GM13977 (cell line): ENCODE results near the gene TNIP2.

Experiments
- DNase-seq: peaks from one replicate; pipeline ENCODE4 v3.0.0; 2012; ENCODE audit warnings: low spot score
- in situ Hi-C: fragments of 300-500 bp; cut with MboI; formaldehyde crosslinking; loops from one replicate; pipeline ENCODE4 v1.12.0; 2022; ENCODE audit warnings: low sequenced_read_pairs, low pct_unique_long_range_greater_than_20kb, mixed read lengths, inconsistent platforms; ENCODE audit not compliant: unreplicated experiment
- TF ChIP-seq, protein P1 (sequence below): IDR thresholded peaks from 2 replicates; pipeline ENCODE4 v1.5.1; 2012; ENCODE audit warnings: mild to moderate bottlenecking, control low read depth; ENCODE audit not compliant: insufficient read depth; ENCODE audit errors: extremely low read depth, missing control alignments

Gene TNIP2

DNA sequence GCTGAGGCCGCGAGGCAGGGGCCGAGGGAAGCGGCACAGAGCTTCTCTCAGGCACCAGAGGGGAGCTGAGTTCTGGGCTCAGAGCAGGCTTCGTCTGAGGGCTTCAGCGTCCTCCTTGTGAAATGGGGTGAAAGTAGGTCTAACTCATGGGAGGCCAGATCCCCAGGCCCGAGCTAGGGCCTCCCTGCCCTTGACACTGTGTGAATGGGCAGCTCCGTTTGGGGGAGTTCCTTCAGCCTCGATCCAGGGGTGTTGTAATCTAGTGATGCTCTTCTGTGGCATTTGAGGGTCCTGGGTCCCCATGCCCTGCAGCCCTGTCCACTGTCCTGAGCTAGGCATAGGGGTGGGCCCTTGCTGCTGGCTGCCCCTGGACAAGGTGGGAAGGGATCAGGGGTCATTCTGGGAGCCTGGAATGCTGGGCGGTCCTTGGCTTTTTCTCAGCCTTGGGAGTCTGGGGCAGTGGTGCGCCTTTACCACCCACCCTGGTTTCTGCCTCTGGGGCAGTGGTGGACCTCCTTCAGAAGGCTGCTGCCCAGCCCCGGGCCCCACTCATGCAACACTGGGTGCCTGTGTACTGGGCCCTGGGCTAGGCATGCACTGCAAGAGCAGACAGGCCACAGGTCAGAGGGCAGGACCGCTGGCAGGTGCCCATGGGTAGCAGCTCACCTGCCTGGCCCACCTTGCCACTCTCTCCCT lies 40.9 kb upstream of the TNIP2 start:
- in situ Hi-C loops: no loop called here
- TF ChIP-seq, protein P1, sequence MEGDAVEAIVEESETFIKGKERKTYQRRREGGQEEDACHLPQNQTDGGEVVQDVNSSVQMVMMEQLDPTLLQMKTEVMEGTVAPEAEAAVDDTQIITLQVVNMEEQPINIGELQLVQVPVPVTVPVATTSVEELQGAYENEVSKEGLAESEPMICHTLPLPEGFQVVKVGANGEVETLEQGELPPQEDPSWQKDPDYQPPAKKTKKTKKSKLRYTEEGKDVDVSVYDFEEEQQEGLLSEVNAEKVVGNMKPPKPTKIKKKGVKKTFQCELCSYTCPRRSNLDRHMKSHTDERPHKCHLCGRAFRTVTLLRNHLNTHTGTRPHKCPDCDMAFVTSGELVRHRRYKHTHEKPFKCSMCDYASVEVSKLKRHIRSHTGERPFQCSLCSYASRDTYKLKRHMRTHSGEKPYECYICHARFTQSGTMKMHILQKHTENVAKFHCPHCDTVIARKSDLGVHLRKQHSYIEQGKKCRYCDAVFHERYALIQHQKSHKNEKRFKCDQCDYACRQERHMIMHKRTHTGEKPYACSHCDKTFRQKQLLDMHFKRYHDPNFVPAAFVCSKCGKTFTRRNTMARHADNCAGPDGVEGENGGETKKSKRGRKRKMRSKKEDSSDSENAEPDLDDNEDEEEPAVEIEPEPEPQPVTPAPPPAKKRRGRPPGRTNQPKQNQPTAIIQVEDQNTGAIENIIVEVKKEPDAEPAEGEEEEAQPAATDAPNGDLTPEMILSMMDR: no peak
- DNase-seq: no peak

- TF ChIP-seq, protein P1: no peak
- no peak for DNase-seq
- in situ Hi-C loops: no loop called here
These were observed 40.0 kb upstream of the TNIP2 start for GRCh38 chr4:2795893-2796848.

DNA sequence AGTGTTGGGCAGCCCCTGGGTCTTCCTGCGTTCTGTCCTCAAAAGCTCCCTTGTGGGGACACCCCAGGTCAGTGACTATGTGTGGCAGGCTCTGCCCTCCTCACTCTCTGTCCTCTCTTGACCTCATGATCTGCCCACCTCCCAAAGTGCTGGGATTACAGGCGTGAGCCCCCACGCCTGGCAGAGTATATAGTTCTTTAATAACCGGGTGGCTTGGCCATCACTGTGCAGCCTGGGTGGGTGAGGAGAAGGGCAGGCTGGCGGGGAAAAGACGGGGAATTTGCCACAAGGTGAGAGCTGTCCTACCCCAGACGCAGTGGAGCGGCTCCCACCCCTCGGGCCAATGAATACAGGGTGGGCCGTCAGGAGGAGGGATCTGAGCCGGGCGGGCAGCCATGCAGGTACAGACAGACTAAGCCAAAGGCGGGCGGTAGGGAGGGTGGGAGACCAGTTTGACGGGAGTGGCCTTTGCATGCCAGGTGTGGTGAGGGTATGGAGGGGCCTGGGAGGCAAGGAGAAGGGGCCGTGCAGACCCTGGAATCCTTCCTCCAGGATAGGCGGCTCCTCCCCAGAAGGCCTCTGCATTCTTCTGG lies 39.3 kb upstream of the TNIP2 start:
- TF ChIP-seq, protein P1: no peak
- DNase-seq: no peak
- in situ Hi-C loops: no loop called here

GRCh38 chr4:2794486-2795299 lies 38.6 kb upstream of the TNIP2 start:
- in situ Hi-C loops: no loop called here
- no peak for DNase-seq
- TF ChIP-seq, protein P1: no peak

GRCh38 chr4:2793586-2794485 lies 37.7 kb upstream of the TNIP2 start:
- in situ Hi-C loops: no loop called here
- no peak for DNase-seq
- TF ChIP-seq, protein P1: no peak
